ENCODE measurements around the gene CDK18.

DNA sequence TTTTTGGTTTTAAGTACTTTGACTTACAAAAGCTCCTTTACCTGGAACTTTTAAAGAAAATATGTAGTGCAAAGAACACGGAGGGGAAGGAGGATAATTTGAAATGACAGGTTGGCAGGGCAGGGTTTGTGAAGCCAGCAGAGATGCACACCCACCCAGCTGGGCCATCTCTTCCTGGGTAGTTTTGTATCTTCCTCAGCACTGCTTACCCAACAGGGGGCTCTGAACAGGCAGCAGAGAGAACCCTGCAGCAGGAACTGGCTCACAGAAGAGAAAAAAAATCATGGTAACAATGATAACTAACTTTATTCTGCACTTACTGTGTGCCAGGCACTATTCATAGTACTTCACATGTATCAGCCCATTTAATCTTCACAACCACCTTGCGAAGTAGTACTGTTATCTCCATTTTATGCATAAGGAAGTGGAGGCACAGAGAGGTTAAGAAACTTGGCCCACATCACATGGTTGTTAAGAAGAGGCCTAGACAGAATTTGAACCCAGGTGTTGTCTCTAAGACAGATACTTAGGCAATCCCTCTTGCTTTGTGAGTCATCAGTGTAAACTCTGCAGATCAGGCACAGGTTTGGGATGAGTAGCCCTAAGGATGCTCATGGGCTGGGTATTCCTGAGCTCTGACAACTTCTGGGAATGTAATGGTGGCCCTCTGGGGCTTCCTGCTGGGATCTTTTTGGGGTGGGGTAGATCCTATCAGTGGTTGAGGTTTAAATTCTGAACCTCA, 66.5 kb downstream of the CDK18 start:
- TF ChIP-seq, protein P1, sequence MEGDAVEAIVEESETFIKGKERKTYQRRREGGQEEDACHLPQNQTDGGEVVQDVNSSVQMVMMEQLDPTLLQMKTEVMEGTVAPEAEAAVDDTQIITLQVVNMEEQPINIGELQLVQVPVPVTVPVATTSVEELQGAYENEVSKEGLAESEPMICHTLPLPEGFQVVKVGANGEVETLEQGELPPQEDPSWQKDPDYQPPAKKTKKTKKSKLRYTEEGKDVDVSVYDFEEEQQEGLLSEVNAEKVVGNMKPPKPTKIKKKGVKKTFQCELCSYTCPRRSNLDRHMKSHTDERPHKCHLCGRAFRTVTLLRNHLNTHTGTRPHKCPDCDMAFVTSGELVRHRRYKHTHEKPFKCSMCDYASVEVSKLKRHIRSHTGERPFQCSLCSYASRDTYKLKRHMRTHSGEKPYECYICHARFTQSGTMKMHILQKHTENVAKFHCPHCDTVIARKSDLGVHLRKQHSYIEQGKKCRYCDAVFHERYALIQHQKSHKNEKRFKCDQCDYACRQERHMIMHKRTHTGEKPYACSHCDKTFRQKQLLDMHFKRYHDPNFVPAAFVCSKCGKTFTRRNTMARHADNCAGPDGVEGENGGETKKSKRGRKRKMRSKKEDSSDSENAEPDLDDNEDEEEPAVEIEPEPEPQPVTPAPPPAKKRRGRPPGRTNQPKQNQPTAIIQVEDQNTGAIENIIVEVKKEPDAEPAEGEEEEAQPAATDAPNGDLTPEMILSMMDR (IDR thresholded peaks at IDR 0.05) = no peak
- TF ChIP-seq POLR2A (IDR thresholded peaks at IDR 0.05) (no peak), POLR2AphosphoS5 (IDR thresholded peaks at IDR 0.05; ENCODE audit: insufficient read depth in 1 of 2, low read depth in 1 of 2) (no peak)
